ENCODE data around the gene ABTB2. TPM values are rescaled to one million over a fixed set of nuclear protein-coding genes. Genes with fewer than 3 reads are reported as not detected.

Gene ABTB2
- total RNA-seq, 1 donor from 2014 or later: 3.5 TPM

DNA sequence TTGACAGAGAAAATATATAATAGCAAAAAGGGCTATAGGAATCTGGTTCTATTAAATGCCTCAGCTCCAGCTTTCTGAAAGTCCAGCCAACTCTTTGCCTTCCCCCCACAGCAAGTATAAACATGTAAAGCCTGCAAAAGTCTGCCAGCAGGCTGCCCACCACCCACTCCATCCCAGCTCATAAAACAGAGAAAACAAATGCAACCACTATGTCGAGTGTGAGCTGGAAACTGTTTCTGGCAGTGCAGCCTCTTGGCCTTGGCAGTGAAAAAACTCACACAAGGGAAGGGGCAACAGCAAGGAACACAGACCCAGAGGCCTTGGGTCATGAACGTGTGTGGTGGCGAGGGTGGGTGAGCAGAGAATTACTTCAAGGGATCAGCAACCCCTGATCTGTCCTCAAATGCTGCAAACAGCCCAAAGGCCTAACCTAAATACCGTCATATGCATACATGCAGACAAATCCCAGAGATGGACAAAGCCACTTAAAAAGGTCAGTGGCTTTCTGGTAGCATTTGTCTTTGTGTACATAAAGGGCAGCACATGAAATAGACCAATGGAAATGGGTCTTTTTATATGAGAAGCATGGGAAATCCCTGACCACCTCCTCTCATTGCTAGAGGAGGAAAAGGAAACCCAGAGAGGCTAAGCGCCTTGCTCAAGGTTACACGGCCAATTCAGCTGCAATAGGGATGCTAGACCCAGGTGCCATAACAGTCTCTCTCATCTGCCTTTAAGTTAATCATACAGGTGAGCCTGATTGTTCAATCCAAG lies 177.6 kb downstream of the ABTB2 start:
- DNase-seq (ENCODE audit: extremely low read depth, low read depth, low spot score): no peak

DNA sequence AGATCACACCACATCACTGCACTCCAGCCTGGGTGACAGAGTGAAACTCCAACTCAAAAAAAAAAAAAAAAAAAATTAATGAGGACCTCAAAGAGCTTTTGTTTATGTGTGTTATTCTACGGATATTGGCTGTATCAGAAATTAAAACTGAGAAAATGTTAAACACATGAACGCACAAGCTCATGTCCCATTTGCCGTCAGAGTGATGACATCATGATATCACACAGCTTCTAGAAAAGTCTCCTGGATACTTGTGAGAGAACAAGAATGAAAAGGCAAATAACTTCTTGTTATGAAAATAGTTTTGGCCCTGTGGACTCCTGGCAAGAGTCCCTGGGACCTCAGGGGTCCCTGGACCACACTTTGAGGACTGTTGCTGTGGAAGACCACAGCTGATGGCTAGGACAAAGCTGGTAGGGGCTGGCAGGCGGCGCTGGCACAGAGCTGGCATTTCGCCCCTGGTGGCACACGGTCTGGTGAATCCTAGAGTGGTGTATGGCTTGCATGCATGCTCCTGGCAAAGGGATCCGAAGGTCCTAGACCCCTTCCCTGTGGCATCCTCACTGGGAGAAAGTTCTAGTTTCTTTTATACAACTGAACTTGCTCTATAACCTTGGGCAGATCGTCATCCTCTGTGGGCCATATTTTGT lies 178.7 kb downstream of the ABTB2 start:
- DNase-seq (ENCODE audit: extremely low read depth, low read depth, low spot score): no peak

DNA sequence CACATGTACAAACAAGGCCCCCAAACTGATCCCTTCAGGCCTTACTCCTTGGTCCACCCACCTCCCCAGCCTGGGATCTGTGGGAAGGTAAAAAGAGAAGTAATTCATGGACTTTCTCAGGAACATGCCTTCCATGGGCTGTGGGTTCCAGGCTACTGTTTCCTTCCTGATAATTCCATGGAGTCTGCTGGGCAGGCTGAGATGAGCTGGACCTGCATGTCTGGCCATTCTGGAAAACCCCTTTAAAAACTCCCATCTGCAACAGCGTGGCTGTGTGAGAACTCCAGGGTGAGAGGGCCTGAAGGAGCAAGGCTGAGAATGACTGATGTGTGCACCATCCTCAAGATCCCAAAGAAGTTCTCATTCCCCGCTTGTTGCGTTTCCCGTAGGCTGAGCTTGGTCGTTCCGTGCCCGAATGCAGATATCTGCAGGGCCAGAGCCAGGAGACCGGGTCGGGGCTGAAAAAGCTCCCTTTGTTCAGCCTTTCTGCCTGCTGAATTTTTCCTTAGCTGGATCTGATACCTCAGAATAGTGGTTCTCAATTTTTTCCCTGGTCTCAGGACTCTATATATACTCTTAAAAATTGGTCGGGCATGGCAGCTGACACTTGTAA lies 179.5 kb downstream of the ABTB2 start:
- no peak for DNase-seq (ENCODE audit: extremely low read depth, low read depth, low spot score)

DNA sequence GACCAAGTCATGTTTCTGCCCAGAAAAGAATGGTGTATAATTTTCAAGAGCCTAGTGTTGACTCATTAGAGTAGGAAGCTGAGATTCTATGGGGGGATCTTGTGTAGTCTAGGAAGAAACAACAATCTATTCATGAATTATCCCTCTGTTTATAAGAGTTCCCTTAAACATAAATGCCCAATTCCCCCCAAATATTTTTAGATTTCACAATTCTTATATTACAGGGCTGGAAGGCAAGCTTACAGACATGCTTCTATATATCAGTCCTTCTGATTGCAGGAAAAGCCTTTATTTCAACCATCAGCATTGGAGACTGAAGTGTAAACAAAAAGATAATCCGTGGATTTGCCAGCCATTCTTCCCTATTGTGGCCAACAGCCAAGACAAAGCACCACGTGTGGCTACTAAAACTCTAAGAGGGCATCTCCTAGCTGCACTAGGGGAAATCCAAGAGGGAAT lies 181.0 kb downstream of the ABTB2 start:
- DNase-seq (ENCODE audit: extremely low read depth, low read depth, low spot score): no peak

DNA sequence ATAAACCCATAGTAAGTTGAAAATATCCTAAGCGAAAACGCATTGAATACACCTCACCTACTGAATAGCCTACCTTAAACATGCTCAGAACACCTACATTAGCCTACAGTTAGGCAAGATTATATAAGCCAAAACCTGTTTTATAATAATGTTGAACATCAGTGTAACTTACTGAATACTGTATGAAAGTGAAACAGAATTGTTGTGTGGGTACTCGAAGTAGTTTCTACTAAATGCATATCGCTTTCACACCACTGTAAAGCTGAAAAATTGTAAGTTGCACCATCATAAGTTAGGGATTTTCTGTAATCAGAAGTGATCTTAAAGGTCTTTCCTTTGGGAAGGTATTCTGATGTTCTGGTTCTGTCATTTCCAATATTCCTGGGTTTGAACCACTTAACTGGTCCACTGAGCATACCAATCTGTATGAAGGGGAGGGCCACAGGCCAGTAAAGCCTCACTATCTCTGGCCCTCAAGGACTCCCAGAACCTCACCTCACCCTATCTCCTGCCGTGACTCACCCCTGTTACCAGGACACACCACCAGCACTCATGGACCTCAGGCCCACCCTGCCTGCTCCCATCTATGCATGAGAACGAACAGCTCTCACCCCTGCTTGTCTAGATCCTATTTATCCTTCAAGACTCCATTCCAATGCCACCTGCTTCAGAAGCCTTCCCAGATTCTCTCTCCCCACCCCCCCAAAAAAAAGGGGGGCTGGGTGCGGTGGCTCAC lies 182.4 kb downstream of the ABTB2 start:
- no peak for DNase-seq (ENCODE audit: extremely low read depth, low read depth, low spot score)

DNA sequence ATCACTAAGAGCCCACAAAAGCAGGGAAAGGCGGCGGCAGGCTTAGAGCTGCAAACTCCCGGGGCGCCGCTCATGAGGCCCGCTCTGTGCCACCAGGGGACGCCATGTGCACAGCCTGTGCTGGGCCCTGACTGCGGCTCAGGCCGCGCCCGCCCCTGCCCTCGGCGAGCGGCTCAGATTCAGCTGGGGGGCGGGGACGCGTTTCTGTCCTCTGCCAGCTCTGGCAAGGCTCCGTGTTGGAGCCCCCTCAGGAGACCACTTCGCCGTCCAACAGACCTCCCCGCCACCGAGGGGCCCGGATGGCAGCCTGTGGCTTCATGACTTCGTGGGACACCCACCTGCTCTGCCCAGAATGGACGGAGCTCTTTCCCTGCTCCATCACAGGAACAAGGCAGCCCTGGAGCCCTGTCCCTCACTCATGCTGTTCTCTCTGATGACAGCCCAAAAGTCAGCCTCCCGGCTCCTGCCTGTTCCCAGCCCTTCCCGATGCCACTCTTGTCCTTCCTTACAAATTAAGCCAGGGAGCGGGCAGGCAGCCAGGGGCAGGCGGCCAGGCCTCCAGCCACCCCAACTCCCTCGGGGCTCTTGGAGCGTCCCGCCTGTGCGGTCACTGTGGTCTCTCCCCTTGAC lies 183.3 kb downstream of the ABTB2 start:
- DNase-seq (ENCODE audit: extremely low read depth, low read depth, low spot score): no peak

DNA sequence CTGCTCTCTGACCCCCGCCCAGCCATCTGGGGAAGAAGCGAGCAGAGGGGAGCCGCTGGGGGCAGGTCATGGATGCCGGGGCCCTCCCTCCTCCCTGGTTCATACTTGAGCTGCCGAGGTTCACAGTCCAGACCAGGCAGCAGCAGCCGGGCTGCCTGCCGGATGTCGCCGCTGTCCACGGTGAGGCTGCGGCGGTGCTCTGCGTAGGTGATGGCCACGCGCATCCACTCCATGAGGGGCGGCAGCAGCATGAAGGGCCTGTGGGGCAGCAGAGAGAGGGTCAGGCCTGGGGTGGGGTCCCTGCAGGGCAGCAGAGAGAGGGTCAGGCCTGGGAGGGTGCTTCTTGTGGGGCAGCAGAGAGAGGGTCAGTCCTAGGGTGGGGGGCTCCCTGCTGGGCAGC lies 184.8 kb downstream of the ABTB2 start:
- no peak for DNase-seq (ENCODE audit: extremely low read depth, low read depth, low spot score)

DNA sequence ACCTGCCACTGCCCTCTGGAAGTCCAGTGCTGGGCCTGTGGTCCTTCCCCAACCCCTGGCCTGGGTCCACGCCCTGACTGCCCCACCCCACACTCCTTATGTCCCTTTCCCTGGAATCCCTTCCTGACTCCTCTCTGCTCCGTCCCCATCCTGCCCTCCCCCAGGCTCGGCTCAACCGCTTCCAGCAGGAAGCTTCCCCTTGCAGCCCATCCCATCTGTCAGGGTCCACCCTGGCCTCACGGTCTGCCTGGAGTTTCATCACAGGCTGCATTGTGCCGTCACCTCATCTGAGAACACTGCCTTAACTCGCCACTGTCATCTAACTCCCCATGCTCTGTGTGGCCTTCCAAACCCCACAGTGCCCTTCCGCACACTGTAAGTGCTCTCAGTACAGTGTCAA lies 188.1 kb downstream of the ABTB2 start:
- no peak for DNase-seq (ENCODE audit: extremely low read depth, low read depth, low spot score)

DNA sequence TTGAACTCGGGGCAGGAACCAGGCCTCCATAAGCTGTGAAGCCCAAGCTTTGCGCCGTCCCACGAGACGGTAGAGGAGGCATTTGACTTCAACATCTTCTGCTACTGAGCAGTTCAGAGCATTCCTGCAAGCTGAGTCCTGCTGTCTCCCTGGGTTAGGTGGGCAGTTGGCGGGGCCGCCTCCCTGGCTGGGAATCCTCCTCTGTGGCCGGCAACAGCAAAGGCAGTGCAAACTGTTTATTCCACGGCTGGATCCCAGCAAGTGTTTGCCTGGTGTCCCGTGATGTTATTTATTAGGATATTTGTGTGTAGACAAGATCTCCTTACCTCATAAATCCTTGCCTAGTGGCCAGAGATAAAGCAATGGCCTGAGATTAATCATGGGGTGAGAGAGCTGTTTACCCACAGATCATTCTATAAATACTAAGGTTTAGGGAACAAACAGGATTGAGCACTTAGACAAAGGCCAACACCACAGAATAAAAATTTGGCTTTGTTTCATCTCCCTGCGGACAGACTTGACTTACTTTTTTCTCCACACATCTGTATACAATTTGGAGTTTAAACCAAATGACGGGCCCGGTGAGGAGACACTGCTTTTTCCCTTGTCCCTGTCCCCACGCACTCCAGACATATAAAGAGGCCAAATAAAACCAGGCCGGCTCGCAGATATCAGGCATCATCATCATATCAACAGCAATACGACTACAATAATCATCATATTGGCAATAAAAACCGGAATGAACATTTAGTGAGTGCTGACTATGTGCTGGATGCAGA lies 189.0 kb downstream of the ABTB2 start:
- no peak for DNase-seq (ENCODE audit: extremely low read depth, low read depth, low spot score)

DNA sequence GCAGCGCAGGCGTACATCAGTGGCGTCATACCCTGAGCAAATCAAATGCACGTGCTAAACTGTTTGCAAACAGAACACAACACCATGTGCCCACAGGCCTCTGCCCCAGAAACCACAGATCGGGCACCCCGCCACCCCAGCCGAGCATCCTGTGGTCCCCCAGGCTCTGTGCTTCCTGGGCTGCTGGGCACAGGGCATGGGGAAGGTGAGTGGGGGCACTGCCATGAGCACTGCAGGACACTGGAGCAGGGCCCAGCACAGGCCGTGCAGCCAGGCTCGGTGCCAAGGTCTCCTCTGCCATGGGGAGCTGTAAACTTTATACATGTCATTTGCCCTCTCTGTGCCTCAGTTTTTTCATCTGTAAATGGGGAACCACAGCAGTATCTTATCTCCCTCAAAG lies 189.8 kb downstream of the ABTB2 start:
- no peak for DNase-seq (ENCODE audit: extremely low read depth, low read depth, low spot score)

DNA sequence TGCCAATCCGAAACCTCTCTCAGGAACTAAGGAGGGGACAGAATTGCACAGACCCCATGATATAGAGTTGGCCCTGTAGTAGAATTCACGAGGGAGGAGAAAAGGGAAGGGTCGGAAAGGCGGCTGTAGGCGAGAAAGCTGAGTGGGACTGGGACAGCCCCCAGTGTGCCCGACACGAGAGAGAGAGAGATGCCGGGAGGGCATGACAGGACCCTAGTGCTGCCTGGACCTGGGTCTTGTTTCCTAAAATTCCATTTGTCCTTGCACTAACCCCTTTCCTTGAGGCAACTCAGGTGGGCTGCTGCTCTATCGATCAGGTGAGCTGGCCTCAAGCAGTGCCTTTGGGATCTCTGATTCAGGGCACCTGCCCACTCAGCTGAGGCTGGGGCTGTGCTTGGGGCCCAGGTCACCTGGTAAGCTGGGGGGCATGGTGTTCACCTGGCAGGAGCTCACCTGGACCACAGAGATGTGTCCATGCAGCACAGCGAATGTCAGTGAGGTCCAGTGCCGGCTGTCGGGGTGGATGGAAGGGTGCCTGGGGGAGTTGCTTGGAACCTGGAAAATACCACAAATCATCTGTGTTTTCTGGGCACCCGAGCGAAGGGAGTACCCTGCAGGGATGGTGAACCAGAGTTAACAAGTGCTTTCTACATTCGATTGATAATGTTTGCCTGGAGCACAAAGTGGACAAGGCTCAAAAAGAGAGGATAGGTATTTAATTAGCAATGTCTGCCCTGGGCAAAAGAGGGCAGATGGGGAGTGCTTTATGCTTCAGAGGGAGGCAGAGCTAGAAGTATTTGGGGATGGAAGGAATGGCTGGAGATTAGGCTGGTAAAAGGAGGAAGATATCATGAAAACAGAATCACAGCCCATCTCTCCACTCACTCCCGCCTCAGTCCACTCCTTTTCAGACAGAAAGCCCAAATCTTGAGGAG lies 190.7 kb downstream of the ABTB2 start:
- DNase-seq (ENCODE audit: extremely low read depth, low read depth, low spot score): no peak

DNA sequence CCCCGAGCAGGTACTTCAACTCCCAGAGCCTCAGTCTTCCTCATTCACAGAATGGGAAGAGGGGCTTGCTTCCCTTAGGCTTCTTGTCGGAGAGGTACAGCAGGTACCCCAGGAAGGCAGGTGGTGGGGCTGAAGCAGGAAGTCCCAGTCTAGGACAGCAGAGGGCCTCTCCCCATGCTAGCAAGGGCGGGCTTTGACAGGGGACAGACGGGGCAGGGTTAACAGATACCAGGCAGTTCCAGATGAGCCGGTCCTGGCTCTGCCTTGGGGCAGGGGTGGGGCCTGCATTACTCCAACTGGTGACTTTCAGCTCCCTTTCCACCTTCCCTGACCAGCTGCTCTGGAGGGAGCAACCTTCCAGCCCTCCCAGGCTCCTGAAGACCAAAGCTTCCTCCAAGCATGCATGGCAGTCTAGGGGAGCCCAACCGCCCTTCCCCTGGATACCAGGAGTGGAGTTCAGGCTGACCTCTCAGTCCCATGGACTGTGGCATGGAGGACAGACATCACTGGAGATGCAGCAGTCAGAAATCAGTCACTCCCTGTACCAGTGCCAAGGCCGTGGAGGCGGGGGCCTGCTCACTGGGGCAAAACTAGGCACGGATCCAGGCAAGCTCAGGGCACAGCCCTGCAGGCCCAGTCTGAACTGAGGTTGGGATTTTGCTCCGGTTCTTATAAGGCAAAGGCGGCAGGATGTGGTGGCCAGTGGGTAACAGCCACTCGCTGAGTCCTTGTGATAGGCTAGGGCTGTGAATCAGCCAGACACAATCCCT lies 191.8 kb downstream of the ABTB2 start:
- DNase-seq (ENCODE audit: extremely low read depth, low read depth, low spot score): no peak

DNA sequence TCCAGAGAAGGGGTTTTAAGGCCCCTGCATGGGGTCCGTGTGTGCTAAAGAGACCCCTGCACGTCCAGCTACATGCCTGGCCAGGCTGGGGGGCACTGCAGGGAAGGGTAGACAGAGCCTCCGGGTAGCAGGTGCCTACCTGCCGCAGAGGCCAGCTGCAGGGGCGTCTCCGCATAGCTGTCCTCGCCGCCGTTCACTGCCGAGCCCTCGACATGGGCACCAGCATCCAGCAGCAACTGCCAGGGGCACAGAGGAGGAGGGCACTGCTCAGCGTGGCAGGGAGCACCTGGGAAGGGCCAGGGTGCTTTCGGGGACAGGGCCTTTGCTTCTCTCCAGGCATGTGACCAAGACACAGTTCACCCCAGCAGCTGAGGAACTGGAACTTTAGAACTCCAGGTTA lies 192.7 kb downstream of the ABTB2 start:
- DNase-seq (ENCODE audit: extremely low read depth, low read depth, low spot score): no peak

DNA sequence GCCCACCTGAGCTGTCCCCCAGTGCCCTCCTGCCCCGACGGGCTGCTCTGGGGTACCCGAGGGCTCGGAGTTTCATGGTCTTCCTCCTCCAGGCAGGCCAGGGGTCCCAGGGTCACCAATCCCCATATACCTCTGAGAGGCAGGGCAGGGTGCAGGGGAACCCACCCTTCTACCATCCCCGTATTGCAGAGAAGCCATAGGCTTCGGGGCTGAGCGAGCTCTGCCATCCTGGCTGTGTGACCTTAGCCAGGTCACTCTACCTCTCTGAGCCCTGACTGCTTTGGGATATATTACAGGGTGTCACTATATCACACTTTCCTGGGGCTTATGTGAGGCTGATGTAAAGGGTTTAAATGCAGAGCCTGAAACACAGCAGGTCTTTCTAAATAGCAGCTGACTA lies 195.0 kb downstream of the ABTB2 start:
- no peak for DNase-seq (ENCODE audit: extremely low read depth, low read depth, low spot score)

DNA sequence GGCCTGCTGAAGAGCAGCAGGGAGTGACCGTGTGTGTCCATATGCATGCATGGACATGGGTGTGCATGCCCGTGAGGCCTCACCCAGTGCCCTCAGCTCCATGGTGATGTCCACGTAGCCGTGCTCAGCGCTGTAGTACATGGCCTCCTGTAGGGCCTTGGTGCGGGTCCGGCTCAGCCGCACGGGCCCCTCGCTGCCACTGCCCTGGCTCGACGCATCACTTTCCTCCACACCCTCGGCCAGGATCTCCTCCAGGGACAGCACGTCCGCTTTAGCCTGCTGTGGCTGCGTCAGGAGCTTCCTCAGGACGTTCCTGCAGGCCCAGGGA lies 195.4 kb downstream of the ABTB2 start:
- no peak for DNase-seq (ENCODE audit: extremely low read depth, low read depth, low spot score)

DNA sequence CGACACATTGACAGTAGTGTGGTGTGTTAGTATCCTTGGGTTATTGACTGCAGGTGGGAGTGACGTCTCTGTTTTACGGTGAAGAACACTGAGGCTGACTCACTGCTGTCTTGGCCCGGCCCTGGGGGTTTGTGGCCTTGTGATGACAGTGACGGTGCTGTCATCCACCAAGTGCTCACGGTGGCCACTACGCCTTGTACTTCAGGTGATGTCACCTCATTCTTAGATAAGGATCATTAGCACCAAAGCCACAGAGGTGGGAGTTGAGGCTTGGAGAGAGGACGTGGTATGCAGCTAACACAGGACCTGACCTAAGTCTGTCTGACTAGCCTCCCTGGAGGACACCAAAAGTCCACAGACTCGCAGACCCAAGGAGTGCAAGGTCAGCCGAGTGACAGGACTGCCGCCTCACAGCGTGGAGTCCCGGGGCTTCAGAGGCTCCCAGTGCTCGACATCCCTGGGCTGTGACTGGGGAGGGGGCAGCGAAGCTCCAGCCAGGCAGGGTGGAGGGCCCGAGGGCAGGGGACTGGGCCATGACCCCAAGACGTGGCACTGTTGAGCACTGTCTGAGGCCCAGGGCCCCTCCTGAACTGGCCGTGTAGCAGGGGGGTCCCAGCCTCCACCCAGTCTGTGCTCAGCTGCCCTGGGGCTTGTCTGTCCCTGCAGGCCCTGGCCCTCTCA lies 195.9 kb downstream of the ABTB2 start:
- DNase-seq (ENCODE audit: extremely low read depth, low read depth, low spot score): no peak

DNA sequence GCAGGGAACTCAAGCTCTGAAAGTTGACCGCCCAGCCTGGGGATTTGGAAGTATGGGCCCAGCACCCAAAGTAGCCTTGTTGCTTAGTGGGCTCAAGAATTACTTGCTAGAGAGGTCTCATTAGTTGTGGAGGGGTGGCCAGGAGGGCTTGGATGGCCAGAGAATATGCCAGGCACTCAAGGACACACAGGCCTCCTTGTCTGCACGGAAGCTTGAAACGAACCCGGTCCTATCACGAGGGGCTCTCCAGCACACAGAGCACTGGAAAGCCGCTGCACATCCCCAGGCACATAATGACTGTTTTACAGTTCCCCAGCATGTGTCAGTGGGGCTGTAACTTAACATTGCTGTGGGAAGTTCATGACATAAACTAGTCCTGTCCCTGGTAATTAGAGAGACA lies 196.4 kb downstream of the ABTB2 start:
- DNase-seq (ENCODE audit: extremely low read depth, low read depth, low spot score): no peak

DNA sequence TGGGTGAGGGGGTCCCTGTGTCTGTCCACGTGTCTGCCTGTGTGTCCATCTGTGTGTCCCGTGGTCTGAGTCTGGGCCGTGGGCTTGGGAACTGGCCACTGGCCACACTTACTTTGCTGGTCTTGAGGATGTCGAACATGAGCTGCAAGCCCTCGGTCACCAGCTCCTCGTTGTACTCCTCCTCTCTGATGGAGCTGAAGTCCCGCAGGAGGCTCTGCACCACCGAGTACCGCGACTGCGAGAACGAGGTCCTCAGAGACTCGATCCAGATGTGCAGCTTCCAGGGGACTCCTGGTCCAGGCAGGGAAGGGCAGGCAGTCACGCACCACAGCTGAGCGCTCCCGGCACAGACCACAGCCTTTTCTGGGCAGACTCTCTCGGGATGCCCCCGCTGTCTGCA lies 197.0 kb downstream of the ABTB2 start:
- no peak for DNase-seq (ENCODE audit: extremely low read depth, low read depth, low spot score)
